Activated CD8-positive, alpha-beta memory T cell treated with anti-CD3 and anti-CD28 coated beads for 1 hour (primary cell): Measurements from ENCODE around the gene PDE6C.

Experiments used
- DNase-seq, 2 donors: peaks; one replicate each; pipeline ENCODE4 v3.0.0-alpha.2; 2020; ENCODE audit warnings: low read depth in 1 of 2; ENCODE audit errors: extremely low read depth in 1 of 2

The PDE6C gene

GRCh38 chr10:93697207-93697606 is 84.9 kb downstream of the PDE6C start:
- no peak for DNase-seq

GRCh38 chr10:93701866-93702209 is 89.5 kb downstream of the PDE6C start:
- DNase-seq: no peak

GRCh38 chr10:93702210-93703001 is 90.1 kb downstream of the PDE6C start, which contains the start of gene FRA10AC1:
TSS of gene FRA10AC1 (minus strand) at chr10:93702592. CDS start at chr10:93700106, 2,486 bp downstream.
- peak; percentile 77 to 83 for DNase-seq

- DNase-seq: no peak
Measured at GRCh38 chr10:93703066-93703465, 90.7 kb downstream of the PDE6C start.

DNA sequence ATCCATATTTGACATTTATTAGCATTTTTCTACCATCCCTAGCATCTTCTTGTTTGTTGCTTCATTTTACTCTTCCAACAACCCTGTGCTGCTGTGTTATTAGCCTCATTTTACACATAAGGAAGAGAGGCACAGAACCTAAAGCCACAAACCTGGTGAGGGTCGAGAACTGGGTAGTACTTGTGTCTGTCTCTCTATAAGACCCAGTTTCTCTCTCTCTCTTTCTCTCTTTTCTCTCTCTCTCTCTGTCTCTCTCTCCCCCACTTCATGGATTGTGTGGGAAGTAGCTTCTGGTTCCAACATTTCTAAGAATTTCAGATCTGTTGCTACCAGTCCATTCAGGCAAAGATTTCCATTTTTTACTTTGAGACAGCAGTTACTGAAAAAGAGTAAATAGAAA is 91.5 kb downstream of the PDE6C start:
- DNase-seq: no peak

DNA sequence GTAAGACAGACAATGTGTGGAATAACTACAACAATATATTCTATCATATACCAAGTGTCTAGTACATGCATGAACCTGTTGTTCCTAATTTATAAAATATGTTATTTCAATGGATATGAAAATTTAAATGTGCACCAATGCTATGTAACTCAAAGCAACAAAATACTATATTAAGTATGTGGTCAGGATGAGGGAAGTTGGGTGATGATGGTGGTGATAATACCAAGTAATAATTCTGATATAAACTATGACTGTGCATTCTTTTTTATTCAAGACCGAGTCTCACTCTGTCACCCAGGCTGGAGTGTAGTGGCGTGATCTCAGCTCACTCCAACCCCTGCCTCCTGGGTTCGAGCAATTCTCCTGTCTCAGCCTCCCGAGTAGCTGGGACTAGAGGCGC is 92.1 kb downstream of the PDE6C start:
- DNase-seq: no peak

GRCh38 chr10:93707623-93708022 is 95.3 kb downstream of the PDE6C start:
- DNase-seq: no peak

GRCh38 chr10:93710333-93710909 is 98.1 kb downstream of the PDE6C start:
- DNase-seq: no peak

DNA sequence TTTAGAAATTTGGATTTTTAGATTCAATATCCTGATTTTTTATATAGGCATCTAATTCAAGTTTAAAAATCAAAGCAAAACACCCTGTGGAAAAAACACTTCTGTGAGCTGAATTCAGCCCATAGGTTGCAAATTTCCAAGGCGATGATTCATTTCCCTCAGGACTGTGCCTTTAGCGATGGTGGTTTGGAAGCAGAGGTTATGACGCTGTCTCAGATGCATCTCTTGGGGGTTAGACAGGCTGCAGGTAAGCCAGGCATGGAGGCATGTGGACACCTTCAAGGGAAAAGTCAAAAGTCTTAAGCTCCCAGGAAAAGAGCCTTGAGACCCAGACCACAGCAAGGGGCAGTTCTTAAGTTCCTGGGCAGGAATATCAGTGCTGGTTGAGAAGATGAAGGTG is 99.6 kb downstream of the PDE6C start:
- DNase-seq: no peak

DNA sequence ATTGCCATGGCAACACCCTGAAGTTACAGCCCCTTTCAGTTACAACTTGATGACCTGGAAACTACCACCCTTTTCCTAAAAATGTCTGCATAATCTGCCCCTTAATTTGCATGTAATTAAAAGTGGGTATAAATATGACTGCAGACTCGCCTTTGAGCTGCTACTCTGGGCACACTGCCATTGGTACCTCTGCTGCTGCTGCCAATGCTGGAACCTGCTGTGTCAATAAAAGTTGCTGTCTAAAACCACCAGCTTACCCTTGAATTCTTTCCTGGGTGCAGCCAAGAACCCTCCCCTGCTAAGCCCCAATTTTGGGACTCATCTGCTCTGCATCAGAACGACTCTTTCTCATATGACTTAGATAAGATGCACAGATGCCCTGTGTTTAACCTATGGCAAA is 100.3 kb downstream of the PDE6C start:
- DNase-seq: no peak

DNA sequence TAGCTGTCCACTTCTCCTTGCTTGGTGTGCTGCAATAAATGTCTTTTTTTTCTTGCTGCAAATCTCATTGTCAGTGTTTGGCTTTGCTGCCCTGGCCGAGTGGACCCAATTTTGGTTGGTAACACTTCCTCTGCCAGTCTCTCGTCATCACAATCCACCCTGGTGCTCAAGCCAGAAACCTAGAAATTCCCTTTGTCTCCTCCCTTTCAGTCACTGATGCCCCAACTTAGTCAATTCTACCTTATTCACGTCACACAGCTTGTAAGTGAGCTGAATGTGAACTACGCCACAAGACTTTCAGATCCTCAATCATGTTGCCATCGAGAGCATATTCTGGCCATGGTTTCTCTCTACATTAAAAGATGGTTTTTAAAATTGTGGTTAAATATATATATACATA is 103.0 kb downstream of the PDE6C start:
- DNase-seq: no peak
